ENCODE measurements around the gene CAMTA2.

Gene CAMTA2

GRCh38 chr17:4920351-4921048, 67.0 kb downstream of the CAMTA2 start:
- no peak for DNase-seq

- peak in 1 of 2 experiments; percentile 52 for DNase-seq
Observed at GRCh38 chr17:4919511-4920047, 67.9 kb downstream of the CAMTA2 start.

Data from NCI-H524 (cell line).